Measurements from ENCODE around the gene PILRA. TPM values are rescaled to one million over a fixed set of nuclear protein-coding genes. Genes with fewer than 3 reads are reported as not detected.
A peak's percentile ranks its signal among the peaks of the same experiment; 100 is the strongest.

The PILRA gene
- total RNA-seq, 8 experiments from 2014 or later = 0.88 to 9.4 (median 3.0) TPM

DNA sequence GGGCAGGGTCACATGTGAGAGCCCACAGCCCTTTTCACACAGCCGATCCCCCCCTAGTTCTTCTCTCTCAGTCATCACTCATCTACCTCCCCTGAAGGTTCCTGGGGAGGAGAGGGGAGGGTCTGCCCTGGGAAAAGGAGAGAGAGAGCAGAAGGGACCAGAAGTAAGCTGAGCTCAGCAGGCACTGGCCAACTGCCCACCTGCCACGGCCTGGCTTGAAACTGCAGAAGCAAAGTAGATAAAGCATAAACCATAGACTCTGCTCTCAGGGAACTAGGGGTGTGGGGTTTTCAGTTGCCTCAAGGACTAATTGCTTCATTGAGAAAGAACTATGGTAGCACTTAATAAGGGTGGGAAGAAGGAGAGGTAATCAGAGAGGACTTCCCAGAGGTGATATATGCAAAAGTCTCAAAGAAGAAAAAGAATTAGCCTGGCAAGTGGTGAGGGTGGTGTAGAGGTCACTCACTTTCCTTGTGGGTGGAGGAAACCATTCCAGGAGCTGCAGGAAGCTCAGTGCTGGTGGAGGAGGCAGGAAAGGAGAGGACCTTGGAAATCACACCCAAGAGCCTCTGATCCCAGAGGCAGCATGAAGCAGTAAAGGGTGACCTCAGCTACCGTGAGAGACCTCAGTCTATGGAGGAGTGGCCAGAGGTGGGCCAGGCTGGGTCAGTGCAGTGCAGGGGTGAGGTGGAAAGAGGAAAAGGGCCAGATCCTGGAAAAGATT is 17.2 kb downstream of the PILRA start:
- H3K4me3 ChIP-seq = no peak overlapping the region
- ATAC-seq (replicated peaks in 6 of 8) = peak in 3 of 8 experiments; percentile 15 to 56 (median 52)
- in situ Hi-C loops (cut with MboI; ENCODE audit: low pct_unique_long_range_greater_than_20kb in 2 of 9, low sequenced_read_pairs in 9 of 9, unreplicated experiment in 9 of 9) = no loop called here
- H3K4me1 ChIP-seq (replicated peaks in 1 of 2) = peaks cover 0 to 9% of the 10 kb centered on the region in 2 donors
- no peak overlapping the region for H3K27ac ChIP-seq
- 0 to 67% (median 40%) methylated on average over 1 to 2 of the region's 3 CpGs; no CpG with 5 or more reads in 5 of the 10 experiments for WGBS, 10 experiments

DNA sequence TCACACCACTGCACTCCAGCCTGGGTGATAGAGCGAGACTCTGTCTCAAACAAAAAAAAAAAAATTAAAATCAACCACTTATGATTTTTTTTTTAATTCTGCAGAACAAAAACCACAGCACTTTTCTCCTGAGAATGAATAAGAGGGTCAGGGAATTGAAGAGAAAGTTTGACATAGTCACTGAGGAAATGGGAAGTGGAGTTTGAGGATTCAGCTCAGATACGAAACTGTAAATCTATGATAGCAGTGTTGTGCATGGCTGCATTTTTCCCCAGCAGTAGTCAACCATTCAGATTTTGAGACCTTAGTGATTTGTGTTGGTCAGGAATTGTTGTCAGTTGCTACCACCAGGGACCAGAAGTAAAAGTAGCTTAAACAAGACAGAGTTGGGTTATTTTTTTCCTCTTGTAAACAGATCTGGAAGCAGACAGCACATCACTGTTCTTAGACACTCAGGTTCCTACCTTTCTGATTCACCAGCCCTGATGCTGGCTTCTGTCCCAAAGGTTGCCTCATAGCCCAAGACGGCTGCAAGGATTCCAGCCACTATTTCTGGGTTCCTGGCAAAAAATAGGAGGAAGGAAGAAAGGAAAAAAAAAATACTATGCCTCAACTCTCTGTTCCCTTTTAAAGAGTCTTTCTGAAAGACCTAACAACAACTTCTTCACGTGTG is 20.1 kb downstream of the PILRA start:
- in situ Hi-C loops (cut with MboI; ENCODE audit: low pct_unique_long_range_greater_than_20kb in 2 of 9, low sequenced_read_pairs in 9 of 9, unreplicated experiment in 9 of 9) = no loop called here
- peaks cover 0 to 17% of the 10 kb centered on the region in 2 donors for H3K4me1 ChIP-seq (replicated peaks in 1 of 2)
- H3K4me3 ChIP-seq = no peak overlapping the region
- WGBS, 10 experiments = 29 to 100% (median 75%) methylated on average over 1 to 4 of the region's 4 CpGs; no CpG with 5 or more reads in 1 of the 10 experiments
- H3K27ac ChIP-seq = no peak overlapping the region
- no peak for ATAC-seq (replicated peaks in 6 of 8)

DNA sequence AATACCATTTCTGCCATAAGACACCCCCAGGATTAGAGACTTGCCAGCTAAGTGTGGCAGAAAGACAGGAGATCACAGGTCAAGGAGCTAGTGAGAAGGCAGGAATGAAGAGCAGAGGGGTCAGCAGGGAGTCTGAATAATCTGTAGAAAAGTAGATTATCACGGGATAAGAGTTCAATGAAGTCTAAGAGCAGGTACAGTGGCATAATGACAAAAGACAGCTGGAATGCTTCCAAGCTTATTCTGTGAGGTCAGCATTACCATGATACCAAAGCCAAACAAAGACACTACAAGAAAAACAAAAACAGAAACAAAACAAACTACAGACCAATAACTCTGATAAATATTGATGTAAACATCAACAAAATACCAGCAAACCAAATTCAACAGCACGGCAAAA is 20.8 kb downstream of the PILRA start:
- ATAC-seq (replicated peaks in 6 of 8) = no peak
- no peak overlapping the region for H3K27ac ChIP-seq
- in situ Hi-C loops (cut with MboI; ENCODE audit: low pct_unique_long_range_greater_than_20kb in 2 of 9, low sequenced_read_pairs in 9 of 9, unreplicated experiment in 9 of 9) = no loop called here
- H3K4me3 ChIP-seq = no peak overlapping the region
- peaks cover 0 to 19% of the 10 kb centered on the region in 2 donors for H3K4me1 ChIP-seq (replicated peaks in 1 of 2)
- 36 to 100% (median 71%) methylated on average over 1 to 2 of the region's 2 CpGs; no CpG with 5 or more reads in 1 of the 10 experiments for WGBS, 10 experiments

DNA sequence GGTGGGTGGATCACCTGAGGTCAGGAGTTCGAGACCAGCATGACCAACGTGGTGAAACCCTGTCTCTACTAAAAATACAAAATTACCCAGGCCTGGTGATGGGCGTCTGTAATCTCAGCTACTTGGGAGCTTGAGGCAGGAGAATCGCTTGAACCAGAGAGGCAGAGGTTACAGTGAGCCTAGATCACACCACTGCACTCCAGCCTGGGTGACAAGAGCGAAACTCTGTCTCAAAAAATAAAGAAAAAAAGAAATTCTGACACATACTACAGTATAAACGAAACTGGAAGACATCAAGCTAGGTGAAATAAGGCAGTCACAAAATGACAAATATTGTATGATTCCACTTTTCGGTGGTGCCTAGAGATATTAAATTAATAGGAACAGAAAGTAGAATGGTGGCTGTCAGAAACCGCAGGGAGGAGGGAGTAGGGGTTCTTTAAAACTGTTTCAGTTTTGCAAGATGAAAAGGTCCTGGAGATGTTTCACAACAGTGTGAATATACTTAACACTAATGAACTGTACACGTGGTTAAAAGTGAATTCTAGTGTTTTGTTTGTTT is 23.2 kb downstream of the PILRA start:
- H3K4me3 ChIP-seq = no peak overlapping the region
- 35 to 83% (median 71%) methylated on average over 1 to 8 of the region's 9 CpGs for WGBS, 10 experiments
- H3K4me1 ChIP-seq (replicated peaks in 1 of 2) = peaks cover 0 to 10% of the 10 kb centered on the region in 2 donors
- in situ Hi-C loops (cut with MboI; ENCODE audit: low pct_unique_long_range_greater_than_20kb in 2 of 9, low sequenced_read_pairs in 9 of 9, unreplicated experiment in 9 of 9) = no loop called here
- peak in 2 of 8 experiments; percentile 43 to 53 for ATAC-seq (replicated peaks in 6 of 8)
- no peak overlapping the region for H3K27ac ChIP-seq

DNA sequence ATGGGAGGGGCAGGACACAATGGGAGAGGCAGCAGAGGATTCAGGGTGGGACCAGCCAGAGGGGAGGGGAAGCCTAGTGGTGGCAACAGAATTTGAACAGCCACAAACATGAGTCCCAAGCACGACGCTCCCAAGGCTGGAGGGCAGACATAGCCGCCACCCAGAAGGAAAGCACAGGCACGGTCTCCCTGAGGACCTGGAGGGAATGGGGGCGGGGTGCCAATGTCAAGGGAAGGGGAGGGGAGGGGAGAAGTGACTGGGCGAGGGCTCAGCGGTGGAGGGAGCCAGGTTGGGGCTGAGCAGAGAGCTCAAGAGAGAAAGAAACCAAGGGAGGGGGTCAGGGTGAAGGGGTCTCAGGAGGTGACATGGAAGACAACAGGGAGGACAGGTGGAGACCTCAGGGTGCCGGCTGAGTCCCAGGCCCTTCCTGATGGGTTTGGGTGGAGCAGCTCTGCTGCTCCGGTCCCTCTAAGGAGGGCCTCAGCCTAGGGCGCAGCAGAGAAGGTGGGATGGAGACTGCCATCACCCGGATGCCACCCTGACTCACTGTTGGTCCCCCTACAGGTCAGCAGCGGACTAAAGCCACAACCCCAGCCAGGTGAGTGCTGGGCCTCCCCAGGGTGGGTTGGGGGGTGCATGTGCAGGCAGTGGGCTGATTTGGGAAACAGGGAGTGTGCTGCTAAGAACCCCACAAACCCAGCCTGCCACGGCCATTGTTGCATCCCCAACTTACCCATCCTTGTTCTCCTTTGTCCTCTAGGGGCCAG is 24.2 kb downstream of the PILRA start:
- peaks cover 0 to 13% of the 10 kb centered on the region in 2 donors for H3K4me1 ChIP-seq (replicated peaks in 1 of 2)
- H3K4me3 ChIP-seq = no peak overlapping the region
- H3K27ac ChIP-seq = no peak overlapping the region
- in situ Hi-C loops (cut with MboI; ENCODE audit: low pct_unique_long_range_greater_than_20kb in 2 of 9, low sequenced_read_pairs in 9 of 9, unreplicated experiment in 9 of 9) = no loop called here
- ATAC-seq (replicated peaks in 6 of 8) = peak; percentile 11 to 96 (median 25)
- WGBS, 10 experiments = 57 to 100% (median 80%) methylated on average over 1 to 4 of the region's 13 CpGs; no CpG with 5 or more reads in 6 of the 10 experiments

DNA sequence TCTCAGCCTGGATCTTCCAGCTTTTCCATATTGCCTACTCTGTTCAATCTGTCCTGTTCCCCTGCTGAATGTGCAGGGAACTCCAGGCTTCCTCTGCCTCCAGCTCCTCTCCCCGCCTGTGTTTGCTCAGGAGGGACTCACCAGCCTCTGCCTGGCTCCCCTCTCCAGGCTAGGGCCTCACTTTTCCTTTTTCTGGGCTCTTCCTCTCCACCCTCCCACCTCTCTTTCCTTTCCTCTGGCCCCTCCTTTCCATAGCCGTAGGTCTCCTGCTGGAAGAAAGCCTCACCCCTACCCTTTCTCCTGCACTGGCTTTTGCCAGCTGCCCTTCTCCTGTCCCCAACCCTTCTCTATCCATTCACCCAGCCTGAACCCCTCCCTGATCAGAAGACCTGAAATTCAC is 25.0 kb downstream of the PILRA start:
- in situ Hi-C loops (cut with MboI; ENCODE audit: low pct_unique_long_range_greater_than_20kb in 2 of 9, low sequenced_read_pairs in 9 of 9, unreplicated experiment in 9 of 9) = no loop called here
- ATAC-seq (replicated peaks in 6 of 8) = peak in 5 of 8 experiments; percentile 58 to 73 (median 67)
- Histone ChIP-seq H3K4me3 (no peak overlapping the region), H3K4me1 (replicated peaks in 1 of 2) (peaks cover 0 to 13% of the 10 kb centered on the region in 2 donors), H3K27ac (no peak overlapping the region)
- WGBS, 10 experiments = 17 to 90% (median 33%) methylated on average over 1 to 2 of the region's 2 CpGs; no CpG with 5 or more reads in 3 of the 10 experiments

DNA sequence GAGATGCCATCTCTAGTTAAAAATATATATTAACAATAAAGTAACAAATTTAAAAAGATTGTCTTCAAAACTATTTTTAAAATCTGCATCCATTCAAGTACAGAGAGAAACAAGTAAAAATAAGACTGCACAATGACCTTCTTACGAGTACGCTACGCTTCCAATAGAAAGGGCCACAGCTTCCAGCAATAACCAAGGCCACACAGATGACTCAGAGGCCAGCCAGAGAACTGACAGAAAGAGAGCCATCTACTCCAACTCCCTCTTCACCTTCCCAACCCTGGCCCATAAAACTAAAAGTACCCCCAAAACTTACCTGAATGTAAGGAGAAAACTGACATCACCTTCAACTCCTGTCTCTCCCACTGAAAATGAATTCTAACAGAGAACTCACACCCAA is 26.8 kb downstream of the PILRA start:
- Histone ChIP-seq H3K4me3 (no peak overlapping the region), H3K27ac (no peak overlapping the region), H3K4me1 (replicated peaks in 1 of 2) (peaks cover 0 to 13% of the 10 kb centered on the region in 2 donors)
- 84 to 100% (median 96%) methylated on average over 1 to 3 of the region's 3 CpGs; no CpG with 5 or more reads in 4 of the 10 experiments for WGBS, 10 experiments
- in situ Hi-C loops (cut with MboI; ENCODE audit: low pct_unique_long_range_greater_than_20kb in 2 of 9, low sequenced_read_pairs in 9 of 9, unreplicated experiment in 9 of 9) = no loop called here
- ATAC-seq (replicated peaks in 6 of 8) = no peak

DNA sequence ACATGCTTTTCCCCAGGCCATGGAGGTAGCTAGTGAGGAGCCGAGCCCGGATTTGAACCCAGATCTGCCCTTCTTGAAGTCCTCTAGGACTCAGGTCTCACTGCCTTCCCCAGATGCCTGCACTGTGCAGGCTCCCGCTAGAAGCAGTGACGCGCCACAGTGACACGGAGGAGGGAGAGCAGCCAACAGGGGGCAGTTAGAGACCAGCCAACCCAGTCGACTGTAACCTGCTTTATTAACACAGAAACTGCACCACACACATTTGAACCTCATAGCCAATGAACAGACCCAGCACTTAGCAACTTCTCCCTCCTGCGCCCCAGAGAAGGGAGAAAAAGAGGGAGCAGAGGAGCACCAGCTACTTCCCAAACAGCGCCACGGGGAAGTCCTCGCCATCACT is 27.4 kb downstream of the PILRA start:
- H3K4me1 ChIP-seq (replicated peaks in 1 of 2) = peaks cover 0 to 13% of the 10 kb centered on the region in 2 donors
- whole genome bisulfite sequencing, 10 experiments = 13 to 100% (median 80%) methylated on average over 1 to 3 of the region's 11 CpGs; no CpG with 5 or more reads in 5 of the 10 experiments
- no peak overlapping the region for H3K4me3 ChIP-seq
- ATAC-seq (replicated peaks in 6 of 8) = peak in 6 of 8 experiments; percentile 59 to 83 (median 75)
- no peak overlapping the region for H3K27ac ChIP-seq
- in situ Hi-C loops (cut with MboI; ENCODE audit: low pct_unique_long_range_greater_than_20kb in 2 of 9, low sequenced_read_pairs in 9 of 9, unreplicated experiment in 9 of 9) = no loop called here

DNA sequence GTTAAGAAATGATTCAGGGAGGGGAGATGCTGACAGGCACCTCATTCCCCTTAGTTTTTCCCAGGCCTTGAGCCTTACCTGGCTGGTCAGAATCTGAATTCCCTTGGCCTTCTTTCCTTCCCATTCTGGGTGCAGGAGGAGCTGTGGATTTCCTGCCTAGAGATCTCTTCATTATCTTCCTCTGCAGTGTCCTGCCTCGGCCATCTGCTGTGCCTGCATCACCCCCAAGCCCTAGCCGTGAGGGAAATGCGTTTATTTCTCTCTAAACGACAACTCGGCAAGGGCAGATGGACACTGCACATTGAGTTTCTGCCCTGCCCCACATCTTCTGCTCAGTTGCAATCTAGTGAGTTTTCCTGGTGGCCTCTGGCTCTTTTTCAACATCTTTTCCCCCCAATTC is 28.5 kb downstream of the PILRA start:
- Histone ChIP-seq H3K27ac (no peak overlapping the region), H3K4me3 (no peak overlapping the region), H3K4me1 (replicated peaks in 1 of 2) (peaks cover 0 to 13% of the 10 kb centered on the region in 2 donors)
- 40 to 100% (median 73%) methylated on average over 1 to 5 of the region's 5 CpGs; no CpG with 5 or more reads in 4 of the 10 experiments for WGBS, 10 experiments
- ATAC-seq (replicated peaks in 6 of 8) = peak in 1 of 8 experiments; percentile 18
- in situ Hi-C loops (cut with MboI; ENCODE audit: low pct_unique_long_range_greater_than_20kb in 2 of 9, low sequenced_read_pairs in 9 of 9, unreplicated experiment in 9 of 9) = no loop called here

DNA sequence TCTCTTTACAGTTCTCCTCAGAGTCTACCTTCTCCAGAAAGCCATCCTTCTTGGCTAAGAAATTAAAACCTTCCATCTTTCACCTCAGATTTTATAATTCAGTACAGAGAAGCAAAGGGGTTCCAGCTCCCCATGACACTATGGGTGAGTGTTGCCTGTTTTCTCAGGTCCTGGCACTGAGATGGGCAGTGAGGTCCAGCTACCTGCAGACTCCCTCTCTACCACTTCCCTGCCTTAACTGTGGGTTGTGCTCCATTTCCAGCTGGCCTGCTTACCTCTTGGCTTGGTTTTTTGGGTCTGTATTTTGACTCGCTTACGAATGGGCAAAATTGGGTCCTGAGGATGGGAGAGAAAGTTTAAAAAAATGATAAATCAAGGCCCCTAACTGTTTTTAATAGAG is 29.0 kb downstream of the PILRA start:
- WGBS, 10 experiments = 71 to 100% (median 94%) methylated on average over 1 to 2 of the region's 2 CpGs; no CpG with 5 or more reads in 5 of the 10 experiments
- in situ Hi-C loops (cut with MboI; ENCODE audit: low pct_unique_long_range_greater_than_20kb in 2 of 9, low sequenced_read_pairs in 9 of 9, unreplicated experiment in 9 of 9) = no loop called here
- Histone ChIP-seq H3K4me3 (no peak overlapping the region), H3K4me1 (replicated peaks in 1 of 2) (peaks cover 0 to 13% of the 10 kb centered on the region in 2 donors), H3K27ac (no peak overlapping the region)
- ATAC-seq (replicated peaks in 6 of 8) = no peak

DNA sequence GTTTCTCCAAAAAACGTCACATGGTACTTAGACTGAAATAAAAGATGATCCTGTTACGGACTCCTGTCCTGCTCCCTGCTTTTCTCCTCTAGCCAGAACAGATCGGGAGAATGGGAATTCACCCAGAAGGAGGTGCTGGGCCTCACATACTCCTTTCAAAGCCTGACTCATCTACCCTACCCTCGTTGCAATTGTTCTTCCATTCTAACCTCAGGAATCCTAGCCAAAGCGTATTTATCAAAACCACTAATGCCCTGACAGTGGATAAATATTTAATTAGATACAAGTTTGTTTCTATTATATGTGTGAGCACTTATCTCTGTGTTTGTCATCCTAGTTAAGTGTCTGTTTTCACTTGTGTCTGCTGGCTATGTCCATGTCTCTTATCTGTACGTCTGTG is 33.5 kb downstream of the PILRA start:
- ATAC-seq (replicated peaks in 6 of 8) = peak in 1 of 8 experiments; percentile 27
- 0 to 65% (median 36%) methylated on average over 1 to 6 of the region's 6 CpGs for WGBS, 10 experiments
- in situ Hi-C loops (cut with MboI; ENCODE audit: low pct_unique_long_range_greater_than_20kb in 2 of 9, low sequenced_read_pairs in 9 of 9, unreplicated experiment in 9 of 9) = no loop called here
- H3K27ac ChIP-seq = no peak overlapping the region
- no peak overlapping the region for H3K4me3 ChIP-seq
- peaks cover 0 to 2% of the 10 kb centered on the region in 2 donors for H3K4me1 ChIP-seq (replicated peaks in 1 of 2)

DNA sequence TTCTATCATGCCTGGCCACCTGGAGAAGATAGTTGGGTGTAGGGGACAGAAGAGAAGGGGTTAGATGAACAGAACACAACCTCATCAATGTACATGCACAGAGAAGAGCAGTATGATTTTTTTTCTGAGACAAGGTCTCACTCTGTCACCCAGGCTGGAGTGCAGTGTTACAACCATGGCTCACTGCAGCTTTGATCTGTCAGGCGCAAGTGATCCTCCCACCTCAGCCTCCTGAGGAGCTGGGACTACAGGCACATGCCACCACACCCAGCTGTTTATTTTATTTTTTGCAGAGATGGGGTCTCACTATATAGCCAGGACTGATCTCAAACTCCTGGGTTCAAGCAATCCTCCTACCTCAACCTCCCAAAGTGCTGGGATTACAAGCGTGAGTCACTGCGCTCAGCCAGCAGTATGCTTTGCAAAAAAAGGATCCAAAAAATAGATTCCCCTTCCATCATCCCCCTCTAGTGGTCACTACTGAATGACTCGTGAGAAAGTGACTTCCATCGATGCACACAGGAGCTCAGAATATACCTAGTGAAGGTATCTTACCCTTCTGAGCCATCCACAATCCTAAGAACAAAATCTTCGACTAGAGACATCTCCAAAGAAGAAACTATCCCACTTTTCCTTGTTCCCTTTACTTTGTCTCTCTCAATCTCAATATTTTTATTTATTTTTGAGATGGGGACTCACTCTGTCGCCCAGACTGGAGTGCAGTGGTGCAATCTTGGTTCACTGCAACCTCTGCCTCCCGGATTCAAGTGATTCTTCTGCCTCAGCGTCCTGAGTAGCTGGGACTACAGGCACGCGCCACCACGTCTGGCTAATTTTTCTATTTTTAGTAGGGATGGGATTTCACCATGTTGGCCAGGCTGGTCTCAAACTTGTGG is 34.2 kb downstream of the PILRA start:
- no peak overlapping the region for H3K4me3 ChIP-seq
- in situ Hi-C loops (cut with MboI; ENCODE audit: low pct_unique_long_range_greater_than_20kb in 2 of 9, low sequenced_read_pairs in 9 of 9, unreplicated experiment in 9 of 9) = no loop called here
- no peak overlapping the region for H3K27ac ChIP-seq
- H3K4me1 ChIP-seq (replicated peaks in 1 of 2) = no peaks in the 10 kb centered on the region
- 0 to 63% (median 39%) methylated on average over 4 to 12 of the region's 12 CpGs for WGBS, 10 experiments
- peak; percentile 41 to 99 (median 72) for ATAC-seq (replicated peaks in 6 of 8)
